ENCODE data around the gene CEBPE.
"Not testable (repeated sequence)": the region's sequence is repeated elsewhere in the genome, so short reads cannot be mapped to it uniquely, and the experiment has no call there.

The CEBPE gene

GRCh38 chr14:23120541-23121251, 1.6 kb upstream of the CEBPE start:
- no peak for TF ChIP-seq ZNF274 (IDR thresholded peaks at IDR 0.05; ENCODE audit: low read depth, low read length)
- no peak overlapping the region for H3K4me3 ChIP-seq (ENCODE audit: low read length)

- TF ChIP-seq ZNF274 (IDR thresholded peaks at IDR 0.05; ENCODE audit: low read depth, low read length) = no peak
- H3K4me3 ChIP-seq (ENCODE audit: low read length) = no peak overlapping the region
Measured at GRCh38 chr14:23119363-23120327, 590 bp upstream of the CEBPE start.

- H3K4me3 ChIP-seq (ENCODE audit: low read length) = no peak overlapping the region
- TF ChIP-seq ZNF274 (IDR thresholded peaks at IDR 0.05; ENCODE audit: low read depth, low read length) = no peak
Measured at GRCh38 chr14:23117371-23118020, 1.6 kb downstream of the CEBPE start.

GRCh38 chr14:23115918-23116317, 3.1 kb downstream of the CEBPE start:
- H3K4me3 ChIP-seq (ENCODE audit: low read length) = no peak overlapping the region
- TF ChIP-seq ZNF274 (IDR thresholded peaks at IDR 0.05; ENCODE audit: low read depth, low read length) = no peak

- no peak for TF ChIP-seq ZNF274 (IDR thresholded peaks at IDR 0.05; ENCODE audit: low read depth, low read length)
- H3K4me3 ChIP-seq (ENCODE audit: low read length) = no peak overlapping the region
Measured at GRCh38 chr14:23115039-23115731, 3.9 kb downstream of the CEBPE start.

- no peak for TF ChIP-seq ZNF274 (IDR thresholded peaks at IDR 0.05; ENCODE audit: low read depth, low read length)
- H3K4me3 ChIP-seq (ENCODE audit: low read length) = no peak overlapping the region
Measured at GRCh38 chr14:23114669-23115038, 4.4 kb downstream of the CEBPE start.

- no peak overlapping the region for H3K4me3 ChIP-seq (ENCODE audit: low read length)
- TF ChIP-seq ZNF274 (IDR thresholded peaks at IDR 0.05; ENCODE audit: low read depth, low read length) = no peak
Measured at GRCh38 chr14:23114120-23114458, 5.0 kb downstream of the CEBPE start.

GRCh38 chr14:23113431-23114119, 5.5 kb downstream of the CEBPE start:
- no peak for TF ChIP-seq ZNF274 (IDR thresholded peaks at IDR 0.05; ENCODE audit: low read depth, low read length)
- no peak overlapping the region for H3K4me3 ChIP-seq (ENCODE audit: low read length)

- no peak overlapping the region for H3K4me3 ChIP-seq (ENCODE audit: low read length)
- TF ChIP-seq ZNF274 (IDR thresholded peaks at IDR 0.05; ENCODE audit: low read depth, low read length) = no peak
Measured at GRCh38 chr14:23112359-23113178, 6.5 kb downstream of the CEBPE start.

- TF ChIP-seq ZNF274 (IDR thresholded peaks at IDR 0.05; ENCODE audit: low read depth, low read length) = no peak
- no peak overlapping the region for H3K4me3 ChIP-seq (ENCODE audit: low read length)
Measured at GRCh38 chr14:23110579-23111365, 8.3 kb downstream of the CEBPE start.

- TF ChIP-seq ZNF274 (IDR thresholded peaks at IDR 0.05; ENCODE audit: low read depth, low read length) = no peak
- H3K4me3 ChIP-seq (ENCODE audit: low read length) = no peak overlapping the region
Measured at GRCh38 chr14:23109769-23110168, 9.3 kb downstream of the CEBPE start.

- H3K4me3 ChIP-seq (ENCODE audit: low read length) = not testable (repeated sequence)
Measured at GRCh38 chr14:23108169-23108568, 10.9 kb downstream of the CEBPE start.

GRCh38 chr14:23107620-23108019, 11.4 kb downstream of the CEBPE start:
- H3K4me3 ChIP-seq (ENCODE audit: low read length) = not testable (repeated sequence)
